ENCODE data around the gene IFI16. TPM values are rescaled to one million over a fixed set of nuclear protein-coding genes. Genes with fewer than 3 reads are reported as not detected.

IFI16 gene
- total and polyA plus RNA-seq, 2 donors (not counting 3 experiments of a cell fraction or from before 2014, with no cell fraction given), result 52.8 to 183 TPM

DNA sequence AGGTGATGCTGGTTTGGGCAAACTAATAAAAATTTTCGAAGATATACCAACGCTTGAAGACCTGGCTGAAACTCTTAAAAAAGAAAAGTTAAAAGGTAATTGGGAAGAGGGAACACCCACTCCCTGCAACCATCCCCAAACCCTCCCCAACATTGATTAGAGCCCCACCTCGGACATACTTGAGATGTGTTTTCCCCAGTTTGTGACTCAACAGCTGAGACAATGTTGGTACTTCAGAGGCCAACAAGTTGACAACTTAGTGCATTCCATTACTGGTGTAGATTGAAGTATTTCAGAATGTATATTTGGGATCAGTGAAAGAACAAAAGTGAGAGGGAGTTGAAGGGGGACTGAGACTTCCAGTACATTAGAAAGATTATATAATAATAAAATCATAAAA lies 5.1 kb downstream of the IFI16 start:
- intact Hi-C loops (cut with micrococcal nuclease) (loop anchor here (1.0 to 10.0 kb wide), 3 partner anchors 15 to 907 kb away; no protein-coding TSS in a partner anchor), dilution Hi-C loops (cut with MboI; ENCODE audit: extremely low pct_ligation_motif_present, low sequenced_read_pairs) (no loop called here)
- Histone ChIP-seq H3K4me1 (ENCODE audit: control insufficient read depth, extremely low read depth, insufficient read depth, low read length) (peaks cover 51% of the 10 kb centered on the region), H3K36me3 (ENCODE audit: control insufficient read depth in 2 of 2, extremely low read depth in 1 of 2, insufficient read depth in 2 of 2, low read length in 2 of 2) (peaks cover 16 to 29% of the 10 kb centered on the region in 2 experiments), H3K9me1 (replicated peaks; ENCODE audit: control insufficient read depth, extremely low read depth, insufficient read depth, low read length) (no peaks in the 10 kb centered on the region), H3K79me2 (ENCODE audit: control insufficient read depth, insufficient read depth, low read length) (peaks cover 80% of the 10 kb centered on the region), H3K9ac (replicated peaks; ENCODE audit: extremely low read depth, insufficient read depth, low read length) (no peak overlapping the region), H3K4me3 (replicated peaks in 1 of 3; ENCODE audit: insufficient read depth in 1 of 3, low read depth in 1 of 3, low read length in 3 of 3) (no peak overlapping the region), H2AFZ (ENCODE audit: low read depth, low read length) (no peak overlapping the region), H3K9me3 (replicated peaks; ENCODE audit: control insufficient read depth, insufficient read depth, low read length) (no peaks in the 10 kb centered on the region), H3K4me2 (ENCODE audit: insufficient read depth, low read length) (no peak overlapping the region), H3K27ac (ENCODE audit: insufficient read depth, low read depth, low read length) (peak overlapping the region; percentile 27), H3K27me3 (ENCODE audit: control insufficient read depth in 2 of 2, insufficient read depth in 2 of 2, low read length in 2 of 2) (no peaks in the 10 kb centered on the region), H4K20me1 (replicated peaks; ENCODE audit: control insufficient read depth, extremely low read depth, insufficient read depth, low read length) (no peaks in the 10 kb centered on the region)
- no peak for FAIRE-seq
- BruUV-seq (replicated peaks), result no TSS peak
- POLR2A ChIA-PET, result no interaction called here
- DNase-seq (ENCODE audit: low read depth, low spot score), result no peak
- no peak for TF ChIP-seq POLR2AphosphoS5 (IDR thresholded peaks at IDR 0.05; ENCODE audit: insufficient read depth, low read depth, low read length)
- TF ChIP-seq, protein P1, sequence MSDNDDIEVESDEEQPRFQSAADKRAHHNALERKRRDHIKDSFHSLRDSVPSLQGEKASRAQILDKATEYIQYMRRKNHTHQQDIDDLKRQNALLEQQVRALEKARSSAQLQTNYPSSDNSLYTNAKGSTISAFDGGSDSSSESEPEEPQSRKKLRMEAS (IDR thresholded peaks at IDR 0.05; ENCODE audit: insufficient read depth, insufficient read length), result no peak
- CTCF ChIA-PET, result interaction anchor here (1.2 to 1.6 kb wide), 2 partner anchors 11 to 15 kb away, joined by 5 to 6 read pairs; no protein-coding TSS in a partner anchor

DNA sequence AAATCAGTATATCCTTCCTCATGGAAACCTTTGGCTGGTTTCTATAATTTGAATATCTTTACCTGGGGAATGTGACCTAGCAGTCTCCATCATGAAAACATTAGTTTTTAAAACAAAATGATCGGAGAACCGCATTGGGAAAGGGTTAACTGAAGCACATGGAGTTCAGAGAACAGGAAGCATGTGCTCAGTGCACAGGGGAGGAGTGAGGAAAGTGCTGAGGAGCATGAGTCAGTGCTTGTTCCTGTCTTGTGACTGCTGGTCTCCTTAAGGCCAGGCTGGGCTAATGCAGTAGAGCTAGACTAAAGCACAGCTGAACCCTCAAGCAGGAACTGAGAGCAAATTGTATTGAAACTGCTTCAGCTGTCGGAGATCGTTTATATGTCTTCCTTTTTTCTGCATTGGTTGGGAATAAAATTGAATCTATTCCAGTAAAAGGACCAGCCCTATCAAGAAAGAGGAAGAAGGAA lies 5.8 kb downstream of the IFI16 start:
- Histone ChIP-seq H2AFZ (ENCODE audit: low read depth, low read length) (no peak overlapping the region), H3K79me2 (ENCODE audit: control insufficient read depth, insufficient read depth, low read length) (peaks cover 79% of the 10 kb centered on the region), H3K27ac (ENCODE audit: insufficient read depth, low read depth, low read length) (peak overlapping the region; percentile 74), H3K9me1 (replicated peaks; ENCODE audit: control insufficient read depth, extremely low read depth, insufficient read depth, low read length) (no peaks in the 10 kb centered on the region), H3K4me3 (replicated peaks in 1 of 3; ENCODE audit: insufficient read depth in 1 of 3, low read depth in 1 of 3, low read length in 3 of 3) (peak overlapping the region in 1 of 3 experiments; percentile 13), H4K20me1 (replicated peaks; ENCODE audit: control insufficient read depth, extremely low read depth, insufficient read depth, low read length) (no peaks in the 10 kb centered on the region), H3K4me1 (ENCODE audit: control insufficient read depth, extremely low read depth, insufficient read depth, low read length) (peaks cover 51% of the 10 kb centered on the region), H3K4me2 (ENCODE audit: insufficient read depth, low read length) (peak overlapping the region; percentile 23), H3K36me3 (ENCODE audit: control insufficient read depth in 2 of 2, extremely low read depth in 1 of 2, insufficient read depth in 2 of 2, low read length in 2 of 2) (peaks cover 18 to 33% of the 10 kb centered on the region in 2 experiments), H3K27me3 (ENCODE audit: control insufficient read depth in 2 of 2, insufficient read depth in 2 of 2, low read length in 2 of 2) (no peaks in the 10 kb centered on the region), H3K9ac (replicated peaks; ENCODE audit: extremely low read depth, insufficient read depth, low read length) (peak overlapping the region; percentile 40), H3K9me3 (replicated peaks; ENCODE audit: control insufficient read depth, insufficient read depth, low read length) (no peaks in the 10 kb centered on the region)
- intact Hi-C loops (cut with micrococcal nuclease) (loop anchor here (1.0 to 10.0 kb wide), 2 partner anchors 15 to 579 kb away; no protein-coding TSS in a partner anchor), dilution Hi-C loops (cut with MboI; ENCODE audit: extremely low pct_ligation_motif_present, low sequenced_read_pairs) (no loop called here)
- FAIRE-seq (peak; percentile 98), DNase-seq (ENCODE audit: low read depth, low spot score) (peak; percentile 94)
- TF ChIP-seq, protein P1 (IDR thresholded peaks at IDR 0.05; ENCODE audit: insufficient read depth, insufficient read length), result peak; percentile 99
- TF ChIP-seq, protein P2, sequence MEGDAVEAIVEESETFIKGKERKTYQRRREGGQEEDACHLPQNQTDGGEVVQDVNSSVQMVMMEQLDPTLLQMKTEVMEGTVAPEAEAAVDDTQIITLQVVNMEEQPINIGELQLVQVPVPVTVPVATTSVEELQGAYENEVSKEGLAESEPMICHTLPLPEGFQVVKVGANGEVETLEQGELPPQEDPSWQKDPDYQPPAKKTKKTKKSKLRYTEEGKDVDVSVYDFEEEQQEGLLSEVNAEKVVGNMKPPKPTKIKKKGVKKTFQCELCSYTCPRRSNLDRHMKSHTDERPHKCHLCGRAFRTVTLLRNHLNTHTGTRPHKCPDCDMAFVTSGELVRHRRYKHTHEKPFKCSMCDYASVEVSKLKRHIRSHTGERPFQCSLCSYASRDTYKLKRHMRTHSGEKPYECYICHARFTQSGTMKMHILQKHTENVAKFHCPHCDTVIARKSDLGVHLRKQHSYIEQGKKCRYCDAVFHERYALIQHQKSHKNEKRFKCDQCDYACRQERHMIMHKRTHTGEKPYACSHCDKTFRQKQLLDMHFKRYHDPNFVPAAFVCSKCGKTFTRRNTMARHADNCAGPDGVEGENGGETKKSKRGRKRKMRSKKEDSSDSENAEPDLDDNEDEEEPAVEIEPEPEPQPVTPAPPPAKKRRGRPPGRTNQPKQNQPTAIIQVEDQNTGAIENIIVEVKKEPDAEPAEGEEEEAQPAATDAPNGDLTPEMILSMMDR (IDR thresholded peaks at IDR 0.05; ENCODE audit: extremely low read depth in 1 of 2, insufficient read depth in 1 of 2, low read depth in 1 of 2, low read length in 2 of 2), result no peak
- TF ChIP-seq MYC (IDR thresholded peaks at IDR 0.05; ENCODE audit: low read depth, low read length) (peak; percentile 100), FOS (IDR thresholded peaks at IDR 0.05; ENCODE audit: borderline replicate concordance, insufficient read depth, low read length) (peak; percentile 91), POLR2A (IDR thresholded peaks at IDR 0.05; ENCODE audit: low read depth, low read length) (peak; percentile 78), JUN (IDR thresholded peaks at IDR 0.05; ENCODE audit: borderline replicate concordance, insufficient read depth, insufficient read length, low read depth) (peak; percentile 89), GATA2 (IDR thresholded peaks at IDR 0.05; ENCODE audit: insufficient read depth, insufficient read length, low read depth, low read length) (no peak), POLR2AphosphoS5 (IDR thresholded peaks at IDR 0.05; ENCODE audit: insufficient read depth, low read depth, low read length) (peak; percentile 90), EZH2 (IDR thresholded peaks at IDR 0.05; ENCODE audit: borderline replicate concordance, low read depth, low read length, severe bottlenecking) (no peak)
- CTCF ChIA-PET, result interaction anchor here (0.8 to 1.6 kb wide), 5 partner anchors 11 to 56 kb away, joined by 3 to 6 read pairs (median 5); no protein-coding TSS in a partner anchor
- POLR2A ChIA-PET, result interaction anchor here (1.2 kb wide), 1 partner anchor 16 kb away, joined by 3 read pairs; no protein-coding TSS in a partner anchor
- BruUV-seq (replicated peaks), result no TSS peak

Data from endothelial cell of umbilical vein (primary cell).